Mammary epithelial cell (primary cell): ENCODE data around the gene MED10.

Experiments
- EZH2 ChIP-seq: IDR thresholded peaks from 2 replicates; pipeline ENCODE4 v1.6.1; 2012; ENCODE audit warnings: low read length, inconsistent platforms, borderline replicate concordance
- TF ChIP-seq, protein P1 (sequence below), 2 donors: IDR thresholded peaks in 1 of 2; conservative IDR thresholded peaks in 1 of 2; 2 replicates each; pipeline ENCODE4 v1.5.1; 2011 to 2012; ENCODE audit warnings: inconsistent platforms in 2 of 2, low read length in 2 of 2, mild to moderate bottlenecking in 2 of 2, control low read depth in 1 of 2, low read depth in 1 of 2; ENCODE audit not compliant: insufficient read depth in 1 of 2; ENCODE audit errors: extremely low read depth in 1 of 2

- TF ChIP-seq, protein P1, sequence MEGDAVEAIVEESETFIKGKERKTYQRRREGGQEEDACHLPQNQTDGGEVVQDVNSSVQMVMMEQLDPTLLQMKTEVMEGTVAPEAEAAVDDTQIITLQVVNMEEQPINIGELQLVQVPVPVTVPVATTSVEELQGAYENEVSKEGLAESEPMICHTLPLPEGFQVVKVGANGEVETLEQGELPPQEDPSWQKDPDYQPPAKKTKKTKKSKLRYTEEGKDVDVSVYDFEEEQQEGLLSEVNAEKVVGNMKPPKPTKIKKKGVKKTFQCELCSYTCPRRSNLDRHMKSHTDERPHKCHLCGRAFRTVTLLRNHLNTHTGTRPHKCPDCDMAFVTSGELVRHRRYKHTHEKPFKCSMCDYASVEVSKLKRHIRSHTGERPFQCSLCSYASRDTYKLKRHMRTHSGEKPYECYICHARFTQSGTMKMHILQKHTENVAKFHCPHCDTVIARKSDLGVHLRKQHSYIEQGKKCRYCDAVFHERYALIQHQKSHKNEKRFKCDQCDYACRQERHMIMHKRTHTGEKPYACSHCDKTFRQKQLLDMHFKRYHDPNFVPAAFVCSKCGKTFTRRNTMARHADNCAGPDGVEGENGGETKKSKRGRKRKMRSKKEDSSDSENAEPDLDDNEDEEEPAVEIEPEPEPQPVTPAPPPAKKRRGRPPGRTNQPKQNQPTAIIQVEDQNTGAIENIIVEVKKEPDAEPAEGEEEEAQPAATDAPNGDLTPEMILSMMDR (conservative IDR thresholded peaks at IDR 0.05 in 1 of 2, IDR thresholded peaks at IDR 0.05 in 1 of 2; ENCODE audit: extremely low read depth in 1 of 2, insufficient read depth in 1 of 2, low read depth in 1 of 2, low read length in 2 of 2), result no peak
- no peak for TF ChIP-seq EZH2
These were observed 12.8 kb upstream of the MED10 start for GRCh38 chr5:6391151-6391550.
